NT2/D1 (cell line): ENCODE data around the gene MMP2.

Source experiments
- SUZ12 ChIP-seq: IDR thresholded peaks from 2 replicates; pipeline ENCODE4 v1.6.1; 2011; ENCODE audit not compliant: insufficient read length, insufficient read depth; ENCODE audit errors: extremely low read depth
- YY1 ChIP-seq: IDR thresholded peaks from 2 replicates; pipeline ENCODE4 v1.6.1; 2011; ENCODE audit not compliant: insufficient read length, insufficient read depth
- ZNF274 ChIP-seq: IDR thresholded peaks from 2 replicates; pipeline ENCODE4 v1.6.1; 2011; ENCODE audit warnings: mild to moderate bottlenecking, low read depth, low read length

DNA sequence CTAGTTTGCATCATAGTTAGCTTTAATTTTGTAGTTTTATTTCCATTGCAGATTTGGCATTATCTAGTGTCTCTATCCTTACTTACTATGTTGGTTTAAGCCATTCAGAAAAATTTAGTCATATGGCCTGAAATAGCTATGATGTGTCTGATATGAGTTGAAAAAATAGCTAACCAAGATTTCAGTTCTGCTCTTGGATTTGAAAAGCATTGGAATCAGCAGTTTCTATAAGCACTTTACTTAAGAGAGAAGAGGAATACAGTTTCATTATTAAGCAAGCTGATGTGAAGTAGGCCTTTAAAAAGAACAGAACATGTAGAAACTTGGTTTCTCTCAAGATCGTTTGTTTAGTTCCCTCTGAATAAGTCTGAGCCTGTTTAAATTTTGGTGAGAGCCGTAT, 55.8 kb downstream of the MMP2 start:
- TF ChIP-seq YY1 (no peak), ZNF274 (no peak), SUZ12 (no peak)
